Measurements from ENCODE around the gene PIK3CD.
"Not testable (repeated sequence)": the region's sequence is repeated elsewhere in the genome, so short reads cannot be mapped to it uniquely, and the experiment has no call there.

Gene PIK3CD

GRCh38 chr1:9655836-9656235 is 4.3 kb downstream of the PIK3CD start:
- DNase-seq = no peak

GRCh38 chr1:9657521-9658032 is 6.0 kb downstream of the PIK3CD start:
- no peak for DNase-seq

GRCh38 chr1:9658199-9658598 is 6.7 kb downstream of the PIK3CD start:
- no peak for DNase-seq

GRCh38 chr1:9659328-9659727 is 7.8 kb downstream of the PIK3CD start:
- no peak for DNase-seq

- no peak for DNase-seq
These were observed 11.7 kb downstream of the PIK3CD start for GRCh38 chr1:9663257-9663656.

- DNase-seq = no peak
These were observed 13.7 kb downstream of the PIK3CD start for GRCh38 chr1:9665193-9665592.

- no peak for DNase-seq
These were observed 16.5 kb downstream of the PIK3CD start for GRCh38 chr1:9668080-9668479.

- no peak for DNase-seq
These were observed 18.6 kb downstream of the PIK3CD start for GRCh38 chr1:9670085-9670484.

GRCh38 chr1:9671377-9672140 is 20.0 kb downstream of the PIK3CD start:
- DNase-seq = no peak

GRCh38 chr1:9672444-9672843 is 20.9 kb downstream of the PIK3CD start:
- no peak for DNase-seq

GRCh38 chr1:9675393-9675792 is 23.9 kb downstream of the PIK3CD start:
- no peak for DNase-seq

GRCh38 chr1:9676128-9676527 is 24.6 kb downstream of the PIK3CD start:
- not testable (repeated sequence) for DNase-seq

GRCh38 chr1:9676815-9677393 is 25.4 kb downstream of the PIK3CD start:
- no peak for DNase-seq

GRCh38 chr1:9680091-9680490 is 28.6 kb downstream of the PIK3CD start:
- no peak for DNase-seq

- no peak for DNase-seq
These were observed 29.3 kb downstream of the PIK3CD start for GRCh38 chr1:9680828-9681227.

- DNase-seq = no peak
These were observed 33.3 kb downstream of the PIK3CD start for GRCh38 chr1:9684801-9685200.

- no peak for DNase-seq
These were observed 35.8 kb downstream of the PIK3CD start for GRCh38 chr1:9687120-9687873.

- DNase-seq = no peak
These were observed 36.5 kb downstream of the PIK3CD start for GRCh38 chr1:9687874-9688582.

- DNase-seq = no peak
These were observed 37.1 kb downstream of the PIK3CD start for GRCh38 chr1:9688599-9688998.

GRCh38 chr1:9689011-9689706 is 37.6 kb downstream of the PIK3CD start:
- DNase-seq = no peak

GRCh38 chr1:9689971-9690381 is 38.4 kb downstream of the PIK3CD start:
- DNase-seq = no peak

GRCh38 chr1:9690440-9691107 is 39.0 kb downstream of the PIK3CD start:
- no peak for DNase-seq

All from NCI-H2107 (cell line).